Memory B cell (primary cell): ENCODE results near the gene SHD.

Experiments used
- ATAC-seq: fragments of 150-1000 bp; cut with Tn5 transposase; 2 replicates; pipeline ENCODE4 v1.10.0; 2021; ENCODE audit warnings: low read depth, mild to moderate bottlenecking, moderate library complexity
- DNase-seq, 2 donors: peaks; one replicate each; pipeline ENCODE4 v3.0.0; 2022; ENCODE audit warnings: low spot score in 2 of 2
- H3K27ac Mint-ChIP-seq: one replicate; pipeline ENCODE4 v1.8.0; 2022; ENCODE audit warnings: mild to moderate bottlenecking, moderate library complexity, mixed read lengths
- H3K27me3 Mint-ChIP-seq: one replicate; pipeline ENCODE4 v1.8.0; 2022; ENCODE audit warnings: mixed read lengths
- H3K36me3 Mint-ChIP-seq: one replicate; pipeline ENCODE4 v1.8.0; 2022; ENCODE audit warnings: mild to moderate bottlenecking, mixed read lengths
- H3K4me1 Mint-ChIP-seq: one replicate; pipeline ENCODE4 v1.8.0; 2022; ENCODE audit warnings: mixed read lengths
- H3K4me3 Mint-ChIP-seq: one replicate; pipeline ENCODE4 v1.8.0; 2022; ENCODE audit warnings: mild to moderate bottlenecking, moderate library complexity, mixed read lengths
- H3K9me3 Mint-ChIP-seq: one replicate; pipeline ENCODE4 v1.8.0; 2022; ENCODE audit warnings: mixed read lengths

Gene SHD

DNA sequence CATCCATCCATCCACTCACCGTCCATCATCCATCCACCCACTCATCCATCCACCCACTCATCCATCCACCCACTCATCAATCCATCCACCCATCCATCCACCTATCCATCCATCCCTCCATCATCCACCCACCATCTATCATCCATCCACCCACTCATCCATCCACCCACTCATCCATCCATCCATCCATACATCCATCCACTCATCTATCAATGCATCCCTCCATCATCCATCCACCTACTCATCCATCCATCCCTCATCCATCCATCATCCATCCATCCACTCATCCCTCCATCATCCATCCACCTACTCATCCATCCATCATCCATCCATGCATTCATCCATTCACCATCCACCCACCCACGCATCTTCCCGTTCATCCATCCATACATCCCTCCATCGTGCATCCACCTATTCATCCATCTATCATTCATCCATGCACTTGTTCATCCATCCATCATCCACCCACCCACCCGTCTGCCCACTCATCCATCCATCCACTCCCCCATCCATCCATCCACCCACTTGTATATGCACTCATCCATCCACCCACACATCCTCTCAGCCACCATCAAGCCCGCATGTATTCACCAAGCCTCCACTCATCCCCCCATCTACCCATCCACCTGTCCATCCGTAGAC is 56.0 kb downstream of the SHD start:
- H3K4me3 Mint-ChIP-seq: no peak overlapping the region

DNA sequence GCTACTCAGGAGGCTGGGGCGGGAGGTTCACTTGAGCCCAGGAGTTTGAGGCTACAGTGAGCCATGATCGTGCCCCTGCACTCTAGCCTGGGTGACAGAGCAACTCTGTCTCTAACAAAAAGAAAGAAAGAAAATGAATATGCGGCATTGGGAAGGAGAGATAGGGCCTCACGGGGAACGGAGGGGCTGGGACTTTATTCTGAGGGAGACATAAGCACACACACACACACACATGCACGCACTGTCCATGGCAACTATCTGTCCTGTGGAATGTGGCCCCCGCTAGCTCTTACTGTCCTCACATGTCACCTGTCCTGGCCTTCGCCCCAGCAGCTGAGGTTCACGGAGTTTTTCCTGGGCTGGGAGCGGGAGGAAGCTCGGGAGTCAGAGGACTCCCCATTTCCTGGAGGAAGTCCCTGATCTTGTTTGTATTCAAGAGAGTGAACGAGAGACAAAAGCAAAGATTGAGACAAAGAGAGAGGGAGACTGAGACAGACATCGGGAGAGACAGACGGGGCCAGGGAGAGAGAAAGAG is 58.9 kb downstream of the SHD start:
- Mint-ChIP-seq H3K27me3 (peaks cover 1% of the 10 kb centered on the region), H3K27ac (peak overlapping the region; percentile 9), H3K4me3 (peak overlapping the region; percentile 80), H3K9me3 (peaks cover 10% of the 10 kb centered on the region), H3K4me1 (peaks cover 14% of the 10 kb centered on the region), H3K36me3 (peaks cover 2% of the 10 kb centered on the region)
- DNase-seq (no peak), ATAC-seq (no peak)

More for the DNA sequence above, 56.0 kb downstream of the SHD start:
- H3K36me3 Mint-ChIP-seq: peaks cover 2% of the 10 kb centered on the region
- no peak overlapping the region for H3K27ac Mint-ChIP-seq
- H3K27me3 Mint-ChIP-seq: peaks cover 1% of the 10 kb centered on the region
- ATAC-seq (no peak), DNase-seq (no peak)
- H3K4me1 Mint-ChIP-seq: peaks cover 10% of the 10 kb centered on the region
- H3K9me3 Mint-ChIP-seq: peaks cover 10% of the 10 kb centered on the region

- no peak for ATAC-seq
- Mint-ChIP-seq H3K36me3 (peaks cover 2% of the 10 kb centered on the region), H3K27ac (peak within 1 kb of the TSS; percentile 9), H3K4me1 (peaks cover 14% of the 10 kb centered on the region), H3K27me3 (peaks cover 1% of the 10 kb centered on the region), H3K4me3 (peak within 1 kb of the TSS; percentile 80), H3K9me3 (peaks cover 10% of the 10 kb centered on the region)
- no peak for DNase-seq
These were observed 59.6 kb downstream of the SHD start, which contains the start of gene STAP2 for GRCh38 chr19:4338441-4339355. Gene STAP2, minus strand, starts transcription at chr19:4338827. Its CDS starts 74 bp downstream, at chr19:4338753.
